ENCODE measurements around the gene PLEKHM2.

PLEKHM2 gene

GRCh38 chr1:15728937-15729657 is 45.0 kb downstream of the PLEKHM2 start:
- H3K4me3 ChIP-seq (ENCODE audit: control insufficient read depth, low read depth, low read length) = no peak overlapping the region
- no peak for DNase-seq (ENCODE audit: low read depth)
- no peak for TF ChIP-seq CTCF (conservative IDR thresholded peaks at IDR 0.05; ENCODE audit: control insufficient read depth, insufficient read depth, low read depth, low read length)

- TF ChIP-seq CTCF (conservative IDR thresholded peaks at IDR 0.05; ENCODE audit: control insufficient read depth, insufficient read depth, low read depth, low read length) = no peak
- DNase-seq (ENCODE audit: low read depth) = no peak
- no peak overlapping the region for H3K4me3 ChIP-seq (ENCODE audit: control insufficient read depth, low read depth, low read length)
Observed at GRCh38 chr1:15730423-15730822, 46.3 kb downstream of the PLEKHM2 start.

- no peak for TF ChIP-seq CTCF (conservative IDR thresholded peaks at IDR 0.05; ENCODE audit: control insufficient read depth, insufficient read depth, low read depth, low read length)
- no peak for DNase-seq (ENCODE audit: low read depth)
- H3K4me3 ChIP-seq (ENCODE audit: control insufficient read depth, low read depth, low read length) = no peak overlapping the region
Observed at GRCh38 chr1:15730936-15731335, 46.8 kb downstream of the PLEKHM2 start.

- no peak for DNase-seq (ENCODE audit: low read depth)
- H3K4me3 ChIP-seq (ENCODE audit: control insufficient read depth, low read depth, low read length) = no peak overlapping the region
- TF ChIP-seq CTCF (conservative IDR thresholded peaks at IDR 0.05; ENCODE audit: control insufficient read depth, insufficient read depth, low read depth, low read length) = no peak
Observed at GRCh38 chr1:15731735-15732685, 47.9 kb downstream of the PLEKHM2 start.

- no peak overlapping the region for H3K4me3 ChIP-seq (ENCODE audit: control insufficient read depth, low read depth, low read length)
- no peak for TF ChIP-seq CTCF (conservative IDR thresholded peaks at IDR 0.05; ENCODE audit: control insufficient read depth, insufficient read depth, low read depth, low read length)
- DNase-seq (ENCODE audit: low read depth) = no peak
Observed at GRCh38 chr1:15732686-15733081, 48.6 kb downstream of the PLEKHM2 start.

- no peak overlapping the region for H3K4me3 ChIP-seq (ENCODE audit: control insufficient read depth, low read depth, low read length)
- no peak for TF ChIP-seq CTCF (conservative IDR thresholded peaks at IDR 0.05; ENCODE audit: control insufficient read depth, insufficient read depth, low read depth, low read length)
- no peak for DNase-seq (ENCODE audit: low read depth)
Observed at GRCh38 chr1:15733218-15733725, 49.2 kb downstream of the PLEKHM2 start.
